HG02610 (cell line): Measurements from ENCODE around the gene CCDC197.

Experiments
- ATAC-seq: cut with Tn5 transposase; IDR thresholded peaks from one replicate; pipeline ENCODE4 v1.9.1; 2021; ENCODE audit warnings: mild to moderate bottlenecking, moderate library complexity; ENCODE audit not compliant: unreplicated experiment

Gene CCDC197

DNA sequence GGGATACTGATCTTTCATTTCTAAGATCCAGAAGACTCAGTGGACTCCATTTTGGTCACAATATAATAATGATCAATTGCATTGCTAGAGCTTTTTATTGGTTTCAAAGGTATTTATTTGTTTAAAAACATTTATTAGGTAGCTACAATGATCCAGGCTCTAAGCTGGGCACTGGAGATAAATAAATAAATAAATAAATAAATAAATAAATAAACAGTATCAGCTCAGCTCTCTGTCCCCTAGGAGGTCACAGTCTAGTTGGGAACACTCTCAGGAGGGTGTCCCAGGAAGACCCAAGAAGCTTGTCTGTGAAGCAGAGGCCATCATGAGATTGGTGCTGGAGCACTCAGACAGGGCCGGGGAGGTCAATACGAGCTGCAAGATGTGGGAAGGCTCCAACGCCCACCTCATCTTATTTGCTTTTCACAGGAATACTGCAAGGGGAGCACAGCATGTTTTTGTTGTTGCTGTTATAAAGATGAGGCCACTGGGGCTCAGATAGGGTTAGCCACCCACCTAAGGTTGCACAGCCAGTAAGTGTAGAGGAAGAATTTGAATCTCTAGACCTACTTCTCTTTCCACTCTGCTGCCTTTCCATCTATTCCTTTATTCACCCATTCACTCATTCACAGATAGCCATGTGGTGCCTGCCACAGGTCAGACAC is 36.2 kb upstream of the CCDC197 start:
- no peak for ATAC-seq

- no peak for ATAC-seq
Measured at GRCh38 chr14:93961620-93962019, 35.5 kb upstream of the CCDC197 start.

DNA sequence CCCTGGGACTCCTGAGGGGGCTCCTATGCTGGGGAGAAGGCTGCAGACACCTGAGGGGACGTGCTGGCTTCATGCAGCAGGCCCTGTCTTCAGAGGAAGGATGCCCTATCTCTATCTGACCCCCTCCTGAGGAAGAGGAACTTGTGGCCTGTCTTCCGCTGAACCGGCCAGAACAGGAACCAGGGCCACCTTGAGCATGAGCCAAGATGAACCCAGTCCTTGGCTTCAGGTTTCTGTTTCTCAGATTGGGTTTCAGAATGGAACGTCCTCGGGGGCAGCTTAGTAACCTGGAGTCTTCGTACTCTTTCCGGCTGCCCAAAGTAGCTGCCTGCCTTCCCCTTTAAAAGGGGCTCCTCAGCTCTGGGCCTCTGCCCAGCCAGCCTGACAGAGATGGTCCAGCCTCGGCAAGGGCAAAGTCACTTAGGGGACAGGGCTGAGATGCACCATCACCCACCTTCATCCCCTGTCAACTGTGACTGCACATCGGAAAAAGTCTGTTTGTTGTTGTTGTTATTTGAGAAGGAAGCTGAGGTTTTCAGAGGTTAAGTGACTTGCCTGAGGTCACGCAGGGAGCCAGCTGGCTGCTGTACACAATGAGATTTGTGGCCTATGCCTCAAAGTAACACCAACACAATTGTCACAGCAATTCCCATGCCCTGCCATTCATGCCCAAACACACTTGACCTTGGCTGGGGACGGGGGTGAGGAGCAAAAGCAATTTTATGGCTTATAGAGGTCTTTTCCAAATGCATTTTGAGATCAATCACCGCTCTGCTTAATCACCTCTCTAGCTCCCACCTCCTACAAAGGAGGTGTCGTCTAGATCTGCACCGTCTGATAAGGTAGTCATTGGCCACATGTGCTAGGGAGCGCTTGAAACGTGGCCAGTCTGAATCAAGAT is 34.1 kb upstream of the CCDC197 start:
- ATAC-seq: peak; percentile 44

GRCh38 chr14:93963692-93964091 is 33.4 kb upstream of the CCDC197 start:
- ATAC-seq: no peak

DNA sequence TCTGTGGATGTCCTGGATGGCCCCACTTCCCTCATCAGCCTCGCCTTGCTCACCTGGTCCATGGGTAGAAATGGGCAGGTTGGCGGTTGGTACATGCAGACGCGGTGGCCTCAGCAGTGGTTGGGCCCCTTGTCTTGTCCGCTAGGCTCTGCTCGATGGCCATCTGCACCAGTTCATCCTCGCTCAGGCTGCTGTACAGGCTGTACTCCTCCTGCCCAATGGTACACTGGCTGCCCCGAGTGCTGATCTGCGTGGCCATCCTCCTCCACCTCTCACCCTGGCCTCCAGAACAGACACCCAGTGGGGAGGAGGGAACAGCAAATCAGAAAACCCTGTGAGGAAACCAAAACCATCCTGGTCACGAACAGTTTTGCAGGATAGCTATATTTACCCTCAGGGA is 32.8 kb upstream of the CCDC197 start:
- no peak for ATAC-seq

DNA sequence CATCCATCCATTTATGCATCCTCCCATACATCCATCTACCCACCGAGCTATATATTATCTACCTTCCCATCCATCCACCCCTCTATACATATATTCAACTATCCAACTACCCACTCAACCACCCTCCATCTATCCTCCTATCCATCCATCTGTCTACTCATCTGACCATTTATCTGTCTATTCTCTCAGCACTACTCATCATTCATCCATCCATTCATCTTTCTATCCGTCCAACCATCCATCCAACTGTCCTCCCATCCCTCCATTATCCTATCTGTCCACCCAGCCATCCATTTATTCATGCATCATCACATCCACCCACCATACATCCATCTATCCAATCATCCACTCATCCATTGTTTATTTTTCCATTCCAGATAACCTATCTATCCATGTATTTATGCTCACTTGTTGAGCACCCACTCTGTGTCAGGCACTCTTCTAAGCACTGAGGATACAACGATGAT is 32.2 kb upstream of the CCDC197 start:
- ATAC-seq: no peak

DNA sequence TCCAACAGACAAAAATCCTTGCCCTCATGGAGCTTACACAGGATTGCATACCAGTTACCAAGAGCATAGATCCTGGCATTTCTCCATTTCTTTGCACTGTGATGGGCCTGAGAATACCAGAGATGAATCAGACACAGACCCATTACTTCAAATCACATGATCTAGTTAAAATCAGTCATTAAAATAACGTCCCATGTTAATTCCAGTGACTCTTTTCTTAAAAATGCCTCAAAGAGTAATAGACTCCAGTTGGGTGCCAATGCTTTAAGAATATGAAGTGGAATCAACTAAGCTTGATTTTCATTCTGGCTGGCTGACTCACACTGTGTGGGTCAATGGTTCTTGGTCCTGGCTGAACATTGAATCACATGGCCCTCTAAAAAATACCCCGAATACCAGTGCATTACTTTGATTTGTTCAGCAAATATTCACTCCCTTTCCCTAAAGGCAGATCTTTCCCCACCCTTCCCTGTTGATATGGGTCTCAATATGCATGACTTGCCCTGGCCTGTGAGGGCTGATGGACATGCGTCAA is 31.7 kb upstream of the CCDC197 start:
- no peak for ATAC-seq

DNA sequence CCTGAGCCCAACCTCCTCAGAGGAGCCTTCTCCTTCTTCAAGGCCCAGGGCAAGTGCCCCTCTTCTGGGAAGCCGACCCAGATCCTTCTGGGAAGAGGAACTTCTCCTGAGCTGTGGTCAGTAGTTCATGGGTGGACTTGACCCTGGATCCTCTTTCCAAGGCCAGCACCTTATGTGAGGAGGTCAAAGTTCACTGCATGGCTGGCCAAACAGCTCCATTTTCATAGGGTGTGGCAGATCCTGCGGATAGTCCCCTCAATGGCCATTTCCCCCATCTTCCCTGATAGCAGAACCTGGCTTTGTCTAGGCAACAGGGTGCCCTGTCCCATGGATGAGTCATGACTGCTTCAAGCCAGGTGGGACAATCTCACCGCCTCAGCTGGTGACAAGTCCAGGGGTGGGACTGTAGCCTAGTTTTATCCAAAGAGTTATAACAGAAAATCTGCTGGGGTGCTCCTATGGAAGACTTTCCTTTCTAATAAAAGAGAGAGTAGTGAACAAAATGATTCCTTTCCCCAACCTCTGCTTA is 31.1 kb upstream of the CCDC197 start:
- ATAC-seq: no peak

GRCh38 chr14:93967637-93968250 is 29.4 kb upstream of the CCDC197 start:
- peak; percentile 29 for ATAC-seq

GRCh38 chr14:93969082-93969828 is 27.8 kb upstream of the CCDC197 start:
- no peak for ATAC-seq

- no peak for ATAC-seq
Measured at GRCh38 chr14:93970585-93970964, 26.5 kb upstream of the CCDC197 start.

GRCh38 chr14:93970965-93971634 is 26.0 kb upstream of the CCDC197 start:
- peak; percentile 45 for ATAC-seq

DNA sequence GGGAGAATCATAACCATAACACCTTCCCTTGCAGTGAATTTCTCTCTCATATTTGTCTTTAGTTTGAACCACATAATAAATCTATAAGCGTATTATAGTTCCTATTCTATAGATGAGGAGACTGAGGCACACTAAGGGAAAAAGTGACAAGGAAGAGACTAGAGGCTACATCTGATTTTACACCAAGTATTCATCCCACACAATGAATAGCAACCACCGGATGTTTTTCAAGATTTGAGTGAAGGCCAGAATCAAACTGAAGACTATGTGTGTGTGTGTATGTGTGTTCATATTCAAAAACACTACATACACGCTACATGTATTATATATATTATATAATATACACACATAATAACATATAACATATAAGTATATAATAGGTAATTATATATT is 25.5 kb upstream of the CCDC197 start:
- no peak for ATAC-seq

- no peak for ATAC-seq
Measured at GRCh38 chr14:93972618-93973205, 24.4 kb upstream of the CCDC197 start.

- ATAC-seq: no peak
Measured at GRCh38 chr14:93973607-93974006, 23.5 kb upstream of the CCDC197 start.

- no peak for ATAC-seq
Measured at GRCh38 chr14:93974299-93974698, 22.8 kb upstream of the CCDC197 start.

- ATAC-seq: no peak
Measured at GRCh38 chr14:93974833-93975232, 22.3 kb upstream of the CCDC197 start.

- ATAC-seq: peak; percentile 64
Measured at GRCh38 chr14:93975791-93976476, 21.2 kb upstream of the CCDC197 start.

DNA sequence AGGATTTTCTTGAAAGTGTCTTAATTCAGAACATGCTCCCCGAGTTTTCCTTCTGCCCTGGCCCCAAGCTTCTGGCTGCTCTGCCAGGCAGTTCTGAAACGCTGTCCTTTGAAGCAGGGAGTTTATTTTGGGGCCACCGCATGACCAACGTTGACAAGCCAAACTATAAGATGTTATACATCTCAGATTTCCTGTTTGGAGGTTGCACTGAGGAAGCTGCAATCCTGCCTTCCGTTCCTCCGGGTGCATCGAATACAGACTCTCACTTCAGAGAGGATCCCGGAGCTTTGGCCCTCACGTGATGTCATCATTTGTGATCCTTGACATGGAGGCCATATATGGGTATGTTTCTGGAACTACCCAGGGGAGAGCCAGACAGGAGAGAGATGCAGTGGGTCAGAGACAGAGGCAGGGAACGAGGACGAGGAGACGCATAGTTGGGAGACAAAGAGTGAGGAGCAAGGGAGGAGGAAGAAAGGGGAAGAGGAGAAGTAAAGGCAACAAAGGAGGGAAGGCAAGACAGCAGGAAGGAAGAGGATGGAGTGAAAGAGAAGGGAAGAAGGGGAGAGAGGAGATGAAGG is 20.5 kb upstream of the CCDC197 start, which contains the start of gene ASB2:
Gene ASB2 (minus strand): TSS at position 94 of the 581 bp plus-strand sequence. CDS start 12,031 bp downstream, outside the sequence.
- ATAC-seq: peak; percentile 19
